ENCODE data around the gene FBXO44. TPM values are rescaled to one million over a fixed set of nuclear protein-coding genes. Genes with fewer than 3 reads are reported as not detected.

Gene FBXO44
- total RNA-seq, 2 donors from 2014 or later: 12.9 to 30.6 TPM

GRCh38 chr1:11638121-11638520 lies 16.6 kb upstream of the FBXO44 start:
- H3K27ac ChIP-seq: no peak overlapping the region
- H3K27me3 ChIP-seq: no peaks in the 10 kb centered on the region
- intact Hi-C loops (cut with DNase I): loop anchor here (10.0 kb wide), 1 partner anchor 603 kb away; no protein-coding TSS in a partner anchor
- no peak for TF ChIP-seq CTCF (IDR thresholded peaks at IDR 0.05)
- no peak for TF ChIP-seq POLR2A (IDR thresholded peaks at IDR 0.05)
- ATAC-seq (no peak), DNase-seq (no peak)
- no peaks in the 10 kb centered on the region for H3K36me3 ChIP-seq (replicated peaks in 1 of 2; ENCODE audit: insufficient read depth in 1 of 2, low read depth in 2 of 2)
- H3K4me1 ChIP-seq: no peaks in the 10 kb centered on the region
- no peaks in the 10 kb centered on the region for H3K9me3 ChIP-seq
- WGBS, 2 donors: 23 to 43% methylated on average over 3 to 5 of the region's 5 CpGs
- H3K4me3 ChIP-seq: no peak overlapping the region

DNA sequence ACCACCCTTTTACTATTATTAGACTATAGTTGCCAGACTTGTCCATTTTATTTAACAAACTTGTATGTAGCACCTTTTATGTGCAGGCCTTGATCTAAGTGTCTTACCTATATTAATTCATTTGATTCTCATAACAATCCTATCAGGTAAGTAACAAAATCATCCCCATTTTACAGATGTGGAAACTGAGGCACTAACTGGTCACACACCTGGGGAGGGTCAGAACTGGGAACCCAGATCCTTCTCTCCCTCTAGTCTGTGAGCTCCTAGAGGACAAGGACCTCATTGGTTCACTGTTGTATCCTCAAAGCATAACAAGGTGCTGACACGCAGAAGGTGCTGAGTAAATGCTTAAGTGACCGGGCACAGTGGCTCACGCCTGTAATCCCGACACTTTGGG lies 15.3 kb upstream of the FBXO44 start:
- Histone ChIP-seq H3K27ac (no peak overlapping the region), H3K27me3 (no peaks in the 10 kb centered on the region), H3K36me3 (replicated peaks in 1 of 2; ENCODE audit: insufficient read depth in 1 of 2, low read depth in 2 of 2) (no peaks in the 10 kb centered on the region), H3K4me1 (no peaks in the 10 kb centered on the region), H3K4me3 (no peak overlapping the region), H3K9me3 (no peaks in the 10 kb centered on the region)
- no peak for ATAC-seq
- WGBS, 2 donors: 62 to 85% methylated on average over 4 of the region's 4 CpGs
- no peak for DNase-seq
- intact Hi-C loops (cut with DNase I): loop anchor here (10.0 kb wide), 1 partner anchor 605 kb away; no protein-coding TSS in a partner anchor
- TF ChIP-seq POLR2A (IDR thresholded peaks at IDR 0.05) (no peak), CTCF (IDR thresholded peaks at IDR 0.05) (no peak)

GRCh38 chr1:11640101-11640500 lies 14.6 kb upstream of the FBXO44 start:
- H3K27me3 ChIP-seq: no peaks in the 10 kb centered on the region
- H3K4me1 ChIP-seq: no peaks in the 10 kb centered on the region
- DNase-seq: no peak
- H3K9me3 ChIP-seq: no peaks in the 10 kb centered on the region
- H3K36me3 ChIP-seq (replicated peaks in 1 of 2; ENCODE audit: insufficient read depth in 1 of 2, low read depth in 2 of 2): no peaks in the 10 kb centered on the region
- WGBS, 2 donors: 47 to 71% methylated on average over 6 to 7 of the region's 7 CpGs
- no peak overlapping the region for H3K4me3 ChIP-seq
- H3K27ac ChIP-seq: no peak overlapping the region
- intact Hi-C loops (cut with DNase I): loop anchor here (10.0 kb wide), 1 partner anchor 395 kb away; no protein-coding TSS in a partner anchor
- no peak for TF ChIP-seq POLR2A (IDR thresholded peaks at IDR 0.05)
- no peak for TF ChIP-seq CTCF (IDR thresholded peaks at IDR 0.05)
- ATAC-seq: no peak

GRCh38 chr1:11640944-11641343 lies 13.7 kb upstream of the FBXO44 start:
- Histone ChIP-seq H3K36me3 (replicated peaks in 1 of 2; ENCODE audit: insufficient read depth in 1 of 2, low read depth in 2 of 2) (no peaks in the 10 kb centered on the region), H3K9me3 (no peaks in the 10 kb centered on the region), H3K4me3 (no peak overlapping the region), H3K27me3 (no peaks in the 10 kb centered on the region), H3K27ac (no peak overlapping the region), H3K4me1 (no peaks in the 10 kb centered on the region)
- DNase-seq (no peak), ATAC-seq (no peak)
- TF ChIP-seq POLR2A (IDR thresholded peaks at IDR 0.05): no peak
- TF ChIP-seq CTCF (IDR thresholded peaks at IDR 0.05): no peak
- intact Hi-C loops (cut with DNase I): loop anchor here (10.0 kb wide), 1 partner anchor 396 kb away; no protein-coding TSS in a partner anchor
- 50 to 68% methylated on average over 5 to 6 of the region's 6 CpGs for WGBS, 2 donors

DNA sequence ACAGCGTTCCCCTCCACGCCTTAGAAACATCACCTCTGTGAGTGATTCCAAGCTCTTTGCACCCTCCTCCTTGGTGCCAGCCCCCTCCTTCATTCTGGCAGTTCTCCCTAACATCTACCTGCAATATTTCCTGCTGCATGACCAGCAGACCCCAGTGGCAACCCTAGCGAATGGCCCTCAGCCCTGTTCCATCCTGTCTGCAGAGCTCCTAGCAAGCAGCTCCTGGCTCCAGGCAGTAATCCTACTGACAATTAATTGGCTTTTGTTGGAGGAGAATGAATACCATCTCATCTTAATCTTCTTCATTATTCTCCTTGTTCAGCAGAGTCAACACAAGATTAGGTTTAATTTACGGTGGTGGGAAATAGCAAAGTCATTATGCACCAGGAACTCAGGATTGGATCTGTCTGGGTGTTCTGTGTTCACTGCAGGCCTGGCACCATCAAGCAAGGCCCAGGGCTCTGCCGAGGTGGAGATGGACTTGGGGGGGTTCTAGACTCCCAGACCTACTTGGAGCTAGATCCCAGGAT lies 12.8 kb upstream of the FBXO44 start:
- Histone ChIP-seq H3K27ac (no peak overlapping the region), H3K4me3 (no peak overlapping the region), H3K27me3 (no peaks in the 10 kb centered on the region), H3K4me1 (no peaks in the 10 kb centered on the region), H3K36me3 (replicated peaks in 1 of 2; ENCODE audit: insufficient read depth in 1 of 2, low read depth in 2 of 2) (no peaks in the 10 kb centered on the region), H3K9me3 (no peaks in the 10 kb centered on the region)
- ATAC-seq (no peak), DNase-seq (no peak)
- TF ChIP-seq CTCF (IDR thresholded peaks at IDR 0.05) (no peak), POLR2A (IDR thresholded peaks at IDR 0.05) (no peak)
- intact Hi-C loops (cut with DNase I): loop anchor here (10.0 kb wide), 1 partner anchor 397 kb away; no protein-coding TSS in a partner anchor
- WGBS, 2 donors: 51 to 65% methylated on average over 5 of the region's 5 CpGs

Data from body of pancreas (tissue), 4 donors.